IPS-11a (cell line): ENCODE data around the gene KCNK10.
"Not testable (repeated sequence)": the region's sequence is repeated elsewhere in the genome, so short reads cannot be mapped to it uniquely, and the experiment has no call there.

Experiments used
- H3K4me3 ChIP-seq: one replicate; pipeline ENCODE4 v1.5.1; 2013; ENCODE audit warnings: low read depth, low read length, control low read depth

KCNK10 gene

DNA sequence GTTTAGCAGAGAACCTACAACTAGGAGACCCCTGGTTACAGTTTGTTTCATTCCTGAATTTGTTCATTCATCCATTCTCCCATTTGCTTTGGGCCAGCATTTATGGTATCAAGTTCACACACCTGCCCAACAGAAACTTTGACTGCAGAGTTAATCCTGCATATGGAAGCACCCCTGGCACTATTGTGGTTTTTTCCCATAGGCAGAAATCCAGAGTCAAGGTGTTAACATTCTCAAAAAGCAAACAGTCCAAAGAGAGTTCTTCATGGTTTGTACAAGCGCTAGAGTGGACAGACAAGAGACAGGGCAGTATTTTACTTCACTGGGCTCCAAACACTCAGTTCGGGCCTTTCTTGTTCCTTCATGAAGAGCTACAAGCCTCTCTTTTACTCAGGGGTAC is 51.9 kb downstream of the KCNK10 start:
- no peak overlapping the region for H3K4me3 ChIP-seq

DNA sequence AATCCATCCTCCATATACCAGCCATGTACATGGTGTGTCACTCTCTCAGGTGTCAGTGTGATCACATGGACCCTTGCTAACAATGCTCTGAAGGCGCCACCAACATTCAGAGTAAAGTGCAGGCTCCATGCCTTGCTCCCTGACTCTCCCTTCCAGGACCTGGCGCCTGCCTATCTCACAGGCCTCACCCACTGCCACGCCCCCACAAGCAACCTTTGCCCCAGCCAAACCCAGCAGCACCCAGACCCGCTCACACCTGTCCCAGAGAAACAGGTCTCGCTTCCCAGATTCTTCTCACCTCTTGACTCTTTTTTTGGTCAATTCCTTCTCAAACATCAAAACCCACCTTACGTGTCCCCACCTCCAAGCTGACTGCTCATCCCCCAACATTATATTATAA is 52.3 kb downstream of the KCNK10 start:
- no peak overlapping the region for H3K4me3 ChIP-seq

DNA sequence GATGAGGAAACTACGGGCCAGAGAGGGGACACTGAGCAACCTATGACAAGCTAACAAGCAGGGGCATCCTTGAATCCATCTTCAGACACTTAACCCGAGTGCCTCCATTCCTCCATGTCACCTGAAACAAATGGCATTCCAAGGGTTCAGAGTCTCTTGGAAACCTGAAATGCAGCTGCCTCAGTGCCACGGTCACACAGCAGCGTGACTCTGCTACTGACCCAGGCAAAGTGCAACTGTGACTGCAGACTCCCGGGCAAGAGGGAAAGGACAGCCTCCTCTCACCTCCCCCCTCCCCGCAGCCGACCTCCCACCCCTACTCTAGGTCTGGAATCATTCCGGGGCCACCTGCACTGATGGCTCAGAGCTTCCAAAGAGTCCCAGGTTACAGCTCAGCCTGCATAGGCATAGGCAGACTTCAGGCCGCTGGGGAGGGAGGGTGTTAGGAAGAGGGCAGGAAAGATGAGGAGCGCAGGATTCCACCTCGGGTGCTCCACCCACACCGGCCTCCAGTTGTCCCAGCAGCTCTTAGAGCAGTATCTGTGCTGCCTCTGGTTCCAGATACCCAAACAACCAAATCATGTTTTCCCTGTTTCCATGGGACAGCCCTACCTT is 53.2 kb downstream of the KCNK10 start:
- no peak overlapping the region for H3K4me3 ChIP-seq

DNA sequence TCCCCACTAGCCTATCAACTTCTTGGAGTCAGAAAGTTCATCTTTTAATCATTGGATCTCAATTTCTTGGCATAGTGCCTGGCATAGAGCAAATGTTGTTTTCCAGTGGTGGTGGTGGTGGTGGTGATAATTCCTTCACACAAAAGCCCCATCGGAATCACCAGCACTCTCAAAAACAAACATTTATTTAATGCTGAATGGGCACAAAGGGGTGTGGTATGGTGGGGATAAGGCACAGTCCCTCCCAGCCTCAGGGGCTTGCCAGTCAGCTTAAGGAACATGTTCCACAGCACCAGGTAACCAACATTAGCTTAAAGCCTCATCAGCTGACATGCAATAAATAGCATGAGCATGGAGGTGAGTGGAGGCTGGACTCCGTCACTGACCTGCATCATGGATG is 56.6 kb downstream of the KCNK10 start:
- no peak overlapping the region for H3K4me3 ChIP-seq

DNA sequence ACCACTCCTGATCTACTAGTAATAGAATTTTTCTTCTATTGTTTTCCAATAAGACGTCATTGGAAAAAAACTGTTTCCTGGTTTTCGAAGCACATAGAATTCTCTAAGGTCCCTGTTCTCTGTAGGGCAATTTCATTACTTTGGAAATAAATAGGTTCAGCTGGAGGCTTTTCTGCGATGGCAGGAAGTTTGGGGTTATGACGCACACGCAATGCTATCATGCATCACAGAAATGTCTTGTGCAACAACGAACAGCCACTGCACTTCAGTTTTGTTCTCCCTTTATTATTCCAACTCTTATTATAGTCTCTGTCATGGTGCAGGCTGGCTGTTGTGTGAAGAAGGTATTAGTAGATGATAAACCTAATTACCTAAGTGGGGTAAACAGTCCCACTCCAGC is 59.0 kb downstream of the KCNK10 start:
- H3K4me3 ChIP-seq, result no peak overlapping the region

DNA sequence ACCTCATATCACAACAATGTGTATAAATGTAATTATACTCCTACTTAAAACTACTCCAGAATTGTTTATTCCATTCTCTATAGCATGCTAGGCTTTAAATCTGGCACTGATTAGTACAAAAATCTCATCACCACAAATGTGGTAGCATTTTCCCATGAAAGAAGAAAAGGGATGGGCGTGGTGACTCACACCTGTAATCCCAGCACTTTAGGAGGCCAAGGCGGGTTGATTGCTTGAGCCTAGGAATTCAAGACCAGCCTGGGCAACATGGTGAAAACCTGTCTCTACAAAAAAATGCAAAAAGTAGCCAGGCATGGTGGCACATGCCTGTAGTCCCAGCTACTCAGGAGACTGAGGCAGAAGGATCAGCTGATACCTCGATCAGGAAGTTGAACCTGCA is 61.8 kb downstream of the KCNK10 start:
- H3K4me3 ChIP-seq, result not testable (repeated sequence)

DNA sequence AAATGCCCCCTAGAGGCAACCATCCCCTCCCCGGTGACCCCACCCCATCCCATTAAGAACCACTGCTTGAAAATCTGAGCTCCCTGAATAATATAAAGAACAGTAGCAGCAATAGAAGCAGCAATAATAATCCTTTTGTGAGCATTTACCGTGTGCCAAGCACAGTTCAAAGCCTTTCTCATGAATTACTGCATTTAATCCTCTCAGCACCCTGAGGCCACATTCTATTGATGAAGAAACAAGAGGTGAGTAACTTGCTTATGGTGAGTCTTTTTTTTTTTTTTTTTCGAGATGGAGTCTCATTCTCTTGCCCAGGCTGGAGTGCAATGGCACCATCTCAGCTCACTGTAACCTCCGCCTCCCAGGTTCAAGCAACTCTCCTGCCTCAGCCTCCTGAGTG is 65.0 kb downstream of the KCNK10 start:
- H3K4me3 ChIP-seq, result no peak overlapping the region

DNA sequence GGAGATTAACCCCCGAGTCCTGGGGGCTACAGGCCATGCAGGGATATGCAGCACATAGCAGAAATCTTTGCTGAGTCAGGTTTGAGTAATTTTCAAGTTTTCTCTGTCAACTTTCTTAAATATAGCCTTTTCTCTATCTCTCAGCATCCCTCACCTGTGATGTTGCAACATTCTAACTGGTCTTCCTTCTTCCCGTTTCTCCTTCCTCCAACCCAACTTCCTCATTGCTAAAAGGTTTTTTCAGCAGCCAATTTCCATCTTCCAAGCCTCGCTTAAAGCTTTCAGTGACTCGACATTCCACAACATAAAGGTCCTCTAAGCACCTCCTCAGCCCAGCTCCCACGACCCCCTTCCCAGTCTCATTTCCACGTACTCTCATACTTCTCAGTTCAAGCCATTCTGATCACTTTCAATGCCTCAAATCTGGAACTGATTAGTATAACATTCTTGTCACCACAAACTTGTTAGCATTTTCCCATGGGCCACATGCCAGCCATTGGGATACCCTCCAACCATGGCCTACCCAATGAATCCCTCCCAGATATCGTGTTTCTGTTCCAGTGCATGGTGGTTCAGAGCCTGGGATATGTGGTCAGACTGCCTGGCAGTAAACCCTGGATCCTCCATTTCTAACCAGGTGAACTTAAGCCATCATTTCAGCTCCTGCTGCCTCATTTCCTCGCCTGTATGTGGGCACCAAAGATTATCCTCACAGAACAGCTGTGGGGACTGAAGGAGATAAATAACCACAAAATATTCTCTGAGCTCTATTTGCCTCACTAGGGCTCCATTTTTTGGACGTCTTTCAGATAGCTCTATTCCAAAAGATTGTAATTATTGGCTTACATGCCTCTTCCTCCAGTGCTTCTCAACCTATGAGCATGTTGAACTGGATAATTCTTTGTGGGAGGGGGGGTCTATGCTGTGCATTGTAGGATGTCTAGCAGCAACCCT is 65.8 kb downstream of the KCNK10 start:
- H3K4me3 ChIP-seq, result no peak overlapping the region

DNA sequence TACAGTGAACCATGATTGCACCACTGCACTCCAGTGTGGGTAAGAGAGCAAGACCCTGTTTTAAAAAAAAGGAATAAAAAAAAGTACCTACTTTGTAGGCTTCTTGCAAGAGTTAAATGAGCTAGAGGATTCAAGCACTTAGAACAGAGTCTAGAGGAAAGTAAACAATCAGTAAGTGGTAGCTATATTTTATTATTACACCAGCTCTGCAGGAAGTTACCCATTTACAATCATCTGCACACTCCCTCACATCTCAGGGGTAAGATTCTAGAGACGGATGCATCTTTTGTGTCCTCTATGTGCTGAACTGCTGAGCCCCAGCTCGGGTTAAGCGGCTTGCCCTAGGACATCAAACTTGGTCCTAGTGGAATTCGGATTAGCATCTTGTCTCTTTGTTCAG is 67.3 kb downstream of the KCNK10 start:
- H3K4me3 ChIP-seq, result no peak overlapping the region

DNA sequence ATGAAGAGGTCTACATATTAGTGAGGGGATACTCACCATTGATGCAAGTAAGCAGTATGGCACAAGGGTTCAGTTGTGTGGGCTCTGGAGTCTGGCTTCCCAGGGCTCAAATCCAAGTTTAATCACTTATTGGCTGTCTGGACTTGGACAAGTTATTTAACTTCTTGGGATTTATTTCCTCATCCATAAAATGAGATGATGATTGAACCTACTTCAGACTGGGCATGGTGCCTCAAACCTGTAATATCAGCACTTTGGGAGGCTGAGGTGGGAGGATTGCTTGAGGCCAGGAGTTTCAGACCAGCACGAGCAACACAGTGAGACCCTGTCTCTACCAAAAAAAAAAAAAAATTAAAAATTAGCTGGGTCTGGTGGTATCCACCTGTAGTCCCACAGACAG is 67.9 kb downstream of the KCNK10 start:
- H3K4me3 ChIP-seq, result no peak overlapping the region

DNA sequence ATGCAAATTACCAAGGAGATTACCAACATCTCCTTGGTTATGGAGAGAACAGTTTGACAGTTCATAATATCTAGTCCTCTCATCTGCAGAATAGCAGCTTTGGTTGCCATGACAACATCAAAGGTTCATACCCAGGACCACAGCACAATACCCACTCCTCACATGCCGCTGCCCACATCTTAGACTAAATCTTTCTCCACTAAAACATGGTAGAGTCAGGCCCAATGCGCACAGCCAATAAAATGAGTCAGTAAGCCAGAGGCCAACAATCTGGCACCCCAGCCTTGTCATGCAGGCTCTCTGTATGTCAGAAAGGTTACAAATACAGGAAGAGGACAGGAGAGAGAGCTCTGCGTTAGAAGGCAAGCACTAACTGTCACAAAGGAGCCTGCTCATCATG is 70.6 kb downstream of the KCNK10 start:
- H3K4me3 ChIP-seq, result no peak overlapping the region

DNA sequence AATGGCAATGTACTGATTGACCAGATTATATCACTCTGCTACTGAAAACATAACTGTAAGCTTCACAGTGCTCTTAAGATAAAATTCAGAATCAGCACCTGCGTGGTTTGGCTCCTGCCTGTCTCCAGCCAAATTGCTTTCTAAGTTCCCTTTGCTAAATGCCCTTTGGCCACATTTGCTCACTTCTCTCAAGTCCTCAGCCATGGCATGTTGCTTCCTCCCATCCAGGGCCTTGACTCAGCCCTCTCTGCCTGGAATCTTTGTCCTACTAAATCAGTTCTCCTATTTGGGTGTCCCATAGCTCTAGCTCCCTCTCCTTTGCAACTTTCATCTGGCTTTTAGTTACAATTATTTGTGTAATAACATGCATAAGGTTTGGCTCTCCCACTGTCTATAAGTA is 71.4 kb downstream of the KCNK10 start:
- H3K4me3 ChIP-seq, result no peak overlapping the region

DNA sequence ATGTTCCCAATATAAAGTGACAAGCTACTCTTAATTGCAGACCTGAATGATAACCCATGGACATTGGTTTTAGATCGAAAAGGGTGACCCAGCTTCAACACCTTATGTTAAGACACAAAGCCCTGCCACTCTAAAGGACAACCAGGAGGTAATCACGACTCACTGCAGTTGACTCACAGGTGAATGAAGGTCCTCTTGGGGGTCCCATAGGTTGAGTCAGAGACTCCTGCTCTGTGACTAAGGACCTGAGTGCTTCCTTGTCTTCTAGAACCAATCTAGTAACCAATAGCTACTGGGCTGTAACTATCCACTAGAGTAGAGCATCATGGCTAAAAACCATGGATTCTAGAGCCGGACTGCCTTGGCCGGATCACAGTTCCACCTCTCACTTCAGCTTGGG is 73.8 kb downstream of the KCNK10 start:
- no peak overlapping the region for H3K4me3 ChIP-seq

DNA sequence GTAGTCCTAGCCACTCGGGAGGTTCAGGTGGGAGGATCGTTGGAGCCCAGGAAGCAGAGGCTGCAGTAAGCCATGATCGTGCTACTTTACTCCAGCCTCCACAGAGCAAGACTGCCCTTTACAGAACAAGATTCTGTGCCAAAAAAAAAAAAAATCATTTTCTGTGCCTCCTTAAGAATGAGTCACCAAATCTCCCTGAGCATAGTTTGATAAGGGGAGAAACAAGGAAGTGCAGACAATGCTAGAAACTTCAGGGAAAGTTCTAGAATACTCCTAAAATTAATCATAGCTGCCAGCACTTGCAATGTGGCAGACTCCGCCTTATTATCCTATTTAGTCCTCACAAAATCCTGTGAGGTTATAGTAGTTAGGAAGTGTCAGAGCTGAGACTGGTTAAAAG is 74.5 kb downstream of the KCNK10 start:
- no peak overlapping the region for H3K4me3 ChIP-seq

DNA sequence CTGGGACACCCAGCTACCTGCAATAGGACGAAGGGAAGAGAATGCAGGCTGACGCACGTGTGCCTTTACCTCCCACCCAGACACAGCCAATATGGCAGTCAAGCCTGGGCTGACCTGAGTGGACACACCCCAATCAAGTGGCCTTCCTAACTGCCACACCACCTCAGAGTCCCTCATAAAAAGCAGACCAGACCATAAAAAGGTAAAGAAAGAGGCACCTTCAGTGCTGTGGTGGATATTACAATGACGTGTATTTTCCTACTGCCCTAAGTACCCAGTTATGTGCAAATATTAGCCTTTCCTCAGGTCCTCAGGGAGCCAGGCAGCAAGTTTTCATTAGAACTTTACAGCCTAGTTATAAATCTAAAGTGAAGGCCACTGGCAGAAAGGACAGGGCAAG is 75.8 kb downstream of the KCNK10 start:
- H3K4me3 ChIP-seq, result no peak overlapping the region

DNA sequence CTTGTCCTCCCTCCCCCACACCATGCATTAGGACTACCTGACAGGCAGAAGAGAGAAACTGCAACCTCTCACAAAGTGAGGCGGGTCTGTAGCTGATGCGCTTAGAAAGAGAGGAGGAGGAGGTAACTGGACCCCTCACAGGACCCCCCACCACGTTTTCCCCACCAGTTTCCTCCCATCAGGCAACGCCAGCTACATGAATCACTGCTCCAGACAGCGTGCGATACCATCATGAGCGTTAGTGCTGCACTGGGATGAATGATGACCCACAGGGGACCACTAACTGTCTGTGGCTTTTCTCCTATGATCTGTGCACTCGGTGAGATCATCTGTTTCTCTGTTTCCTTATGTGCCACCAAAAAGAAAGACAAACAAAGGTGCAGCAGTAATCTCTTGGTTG is 77.7 kb downstream of the KCNK10 start:
- no peak overlapping the region for H3K4me3 ChIP-seq

DNA sequence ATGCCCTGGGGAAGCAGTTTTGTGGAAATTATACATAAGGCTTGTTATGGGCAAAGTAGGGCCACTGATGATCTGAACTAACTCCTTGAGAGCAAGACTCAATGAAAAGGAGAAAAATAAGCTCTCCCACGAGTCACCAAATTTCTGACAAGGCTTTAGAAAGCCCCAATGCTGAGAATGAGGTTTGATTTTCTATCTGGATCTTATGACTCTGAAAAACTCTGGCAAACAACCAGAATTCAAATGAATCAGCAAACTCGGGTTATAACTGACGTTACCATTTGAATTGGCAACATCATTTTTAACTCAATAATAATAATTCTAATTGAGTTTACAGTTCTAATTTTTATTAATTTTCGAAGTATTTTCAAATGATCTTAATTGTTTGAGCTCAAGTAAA is 79.1 kb downstream of the KCNK10 start:
- H3K4me3 ChIP-seq, result no peak overlapping the region

DNA sequence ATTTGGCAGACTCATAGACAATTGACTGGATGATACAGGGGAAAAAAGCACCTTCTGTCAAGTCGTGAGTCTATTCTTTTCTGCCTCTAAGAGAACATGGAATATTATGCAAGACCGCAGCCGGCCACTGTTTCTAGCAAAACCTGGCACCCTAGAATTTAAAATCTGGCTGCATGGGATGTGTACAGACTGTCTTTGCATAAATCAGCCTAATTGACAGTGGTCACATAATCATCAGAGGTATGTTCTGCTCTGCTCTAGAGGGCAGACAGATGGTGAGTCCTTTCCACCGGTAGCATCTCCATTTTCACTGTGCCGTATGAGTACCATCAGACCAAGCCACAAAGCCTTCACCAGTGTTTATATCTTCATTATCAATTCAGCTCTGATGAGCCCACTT is 80.6 kb downstream of the KCNK10 start:
- H3K4me3 ChIP-seq, result no peak overlapping the region

DNA sequence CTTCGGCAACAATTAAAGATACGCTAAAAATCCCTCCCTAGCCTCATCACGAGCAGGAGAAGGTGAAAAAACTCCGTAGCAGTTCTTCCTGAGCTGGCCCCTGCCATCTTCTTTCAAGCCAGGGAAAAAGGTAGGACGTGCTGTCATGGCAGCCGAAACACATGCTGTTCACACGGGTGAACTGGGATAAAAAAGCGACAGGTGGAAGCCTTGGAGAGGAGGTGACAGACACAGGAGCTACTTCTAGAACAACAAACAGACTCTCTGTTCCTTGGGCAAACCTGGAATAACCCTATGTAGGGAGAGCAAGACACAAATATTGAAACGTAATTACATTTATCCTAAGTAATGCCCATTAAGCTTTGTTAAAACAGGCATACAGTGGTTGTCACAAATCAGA is 81.3 kb downstream of the KCNK10 start:
- no peak overlapping the region for H3K4me3 ChIP-seq

DNA sequence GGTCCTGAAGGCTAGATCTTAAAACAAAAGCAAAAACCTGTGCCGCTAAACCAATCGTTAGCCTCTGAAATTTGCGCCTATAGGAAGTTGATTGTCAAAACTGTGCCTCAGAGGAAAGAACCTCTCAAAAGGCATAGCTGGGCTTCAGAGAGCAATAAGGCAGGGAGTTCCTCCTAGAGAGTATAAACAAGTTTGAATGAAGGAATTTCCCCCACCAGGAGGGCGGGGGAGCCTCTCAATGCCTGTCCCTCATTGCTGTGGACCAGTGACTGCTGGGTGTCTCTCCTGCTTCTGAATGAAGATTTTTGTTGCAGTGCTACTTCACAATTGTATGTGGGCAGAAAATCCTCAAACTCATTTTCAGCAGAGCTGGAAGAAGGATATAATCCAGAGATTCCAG is 88.6 kb downstream of the KCNK10 start:
- no peak overlapping the region for H3K4me3 ChIP-seq

DNA sequence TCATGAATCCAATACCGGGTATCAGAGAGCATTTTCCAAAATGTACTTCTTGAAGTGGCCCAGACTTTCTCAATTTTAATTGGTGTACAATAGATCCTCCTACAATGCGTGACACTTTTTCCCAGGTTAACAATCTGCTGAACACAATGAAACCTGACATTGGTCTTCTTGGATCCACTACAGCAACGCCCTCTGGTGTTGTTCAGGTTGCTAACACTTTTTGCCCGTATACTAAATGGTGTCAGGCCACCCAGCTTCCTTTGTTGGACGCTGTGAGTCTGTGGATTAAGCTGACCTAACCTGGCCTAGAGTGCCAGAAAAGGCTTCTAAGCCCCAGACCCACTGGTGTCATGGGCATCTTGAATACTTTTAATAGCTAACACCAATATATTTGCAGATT is 89.2 kb downstream of the KCNK10 start:
- H3K4me3 ChIP-seq, result no peak overlapping the region

DNA sequence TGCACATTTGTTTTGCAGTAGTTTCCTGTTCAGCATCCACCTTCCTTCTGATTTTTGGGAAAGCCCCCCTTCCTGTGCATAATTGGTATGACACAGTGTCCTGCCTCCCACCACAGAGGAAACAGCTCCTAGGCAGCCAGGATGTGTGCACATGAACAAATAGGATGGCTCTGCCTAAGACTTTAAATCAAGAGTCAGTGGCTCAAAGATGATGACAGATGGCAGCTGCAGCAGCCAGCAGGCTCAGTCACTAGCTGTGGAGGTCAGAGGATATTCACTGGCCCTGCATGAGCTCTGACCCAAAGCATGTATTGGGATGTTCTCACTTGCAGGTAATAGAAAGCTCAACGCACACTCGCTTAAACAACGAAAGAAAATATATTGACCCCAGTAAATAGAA is 90.3 kb downstream of the KCNK10 start:
- H3K4me3 ChIP-seq, result no peak overlapping the region

DNA sequence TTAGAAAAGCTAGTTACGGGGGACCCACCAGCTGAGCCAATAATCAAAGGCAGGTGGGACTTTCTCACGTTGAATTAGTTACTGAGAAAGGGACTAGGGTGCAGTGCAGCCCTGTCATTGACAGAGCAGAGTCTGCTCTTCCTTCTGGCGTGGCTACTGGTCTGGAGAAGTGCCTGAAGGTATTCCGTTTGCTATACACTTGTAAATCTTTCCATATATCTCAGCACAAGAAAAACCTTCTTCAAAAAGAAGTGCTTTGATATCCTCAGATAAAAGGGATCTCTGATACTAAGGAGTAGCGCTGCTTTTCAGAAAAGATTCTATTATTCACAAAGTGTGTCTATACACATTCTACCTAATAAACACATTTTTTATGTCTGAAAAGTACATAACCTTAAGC is 91.5 kb downstream of the KCNK10 start:
- no peak overlapping the region for H3K4me3 ChIP-seq
